Mesothelial cell of epicardium (in vitro differentiated cells): ENCODE data around the gene LEMD1. TPM values are rescaled to one million over a fixed set of nuclear protein-coding genes. Genes with fewer than 3 reads are reported as not detected.

Experiments
- DNase-seq, 2 experiments: peaks; one replicate each; pipeline ENCODE4 v3.0.0; 2021; ENCODE audit warnings: low spot score in 2 of 2; ENCODE audit not compliant: unreplicated experiment in 2 of 2
- H3K27ac Mint-ChIP-seq: 2 replicates; pipeline ENCODE4 v1.8.0; 2021; ENCODE audit warnings: mixed read lengths
- H3K27me3 Mint-ChIP-seq: 2 replicates; pipeline ENCODE4 v1.8.0; 2021; ENCODE audit warnings: low read depth, mixed read lengths
- H3K36me3 Mint-ChIP-seq: 2 replicates; pipeline ENCODE4 v1.8.0; 2021; ENCODE audit warnings: mixed read lengths
- H3K4me1 Mint-ChIP-seq: 2 replicates; pipeline ENCODE4 v1.8.0; 2021; ENCODE audit warnings: mixed read lengths
- H3K4me3 Mint-ChIP-seq: 2 replicates; pipeline ENCODE4 v1.8.0; 2021; ENCODE audit warnings: mild to moderate bottlenecking, moderate library complexity, mixed read lengths
- H3K9me3 Mint-ChIP-seq: 2 replicates; pipeline ENCODE4 v1.8.0; 2021; ENCODE audit warnings: mixed read lengths
- CTCF ChIP-seq: fragments of 200-600 bp; sonication (generic); IDR thresholded peaks from one replicate; pipeline ENCODE4 v1.5.0; 2021; ENCODE audit warnings: antibody characterized with exemption; ENCODE audit not compliant: unreplicated experiment
- total RNA-seq: library from RNA; stranded (reverse); gene quantifications from 3 replicates; pipeline ENCODE4 v1.2.1, GENCODE V29; 2021

Gene LEMD1
- total RNA-seq, 1 donor from 2014 or later: 1.3 TPM

GRCh38 chr1:205356440-205357139 is 65.3 kb downstream of the LEMD1 start, which contains the start of gene KLHDC8A:
Gene KLHDC8A (minus strand): TSS chr1:205356922. CDS start chr1:205343604, 13,318 bp downstream.
- peaks cover 10% of the 10 kb centered on the region for H3K4me1 Mint-ChIP-seq
- TF ChIP-seq CTCF: no peak

GRCh38 chr1:205355075-205355453 is 66.8 kb downstream of the LEMD1 start:
- H3K4me1 Mint-ChIP-seq: peaks cover 22% of the 10 kb centered on the region
- no peaks in the 10 kb centered on the region for H3K9me3 Mint-ChIP-seq
- H3K4me3 Mint-ChIP-seq: no peak overlapping the region
- H3K27me3 Mint-ChIP-seq: peaks cover 11% of the 10 kb centered on the region
- no peaks in the 10 kb centered on the region for H3K36me3 Mint-ChIP-seq
- no peak for TF ChIP-seq CTCF
- no peak overlapping the region for H3K27ac Mint-ChIP-seq
- DNase-seq: no peak

More at GRCh38 chr1:205356440-205357139, 65.3 kb downstream of the LEMD1 start, which contains the start of gene KLHDC8A:
- peaks cover 20% of the 10 kb centered on the region for H3K27me3 Mint-ChIP-seq
- no peaks in the 10 kb centered on the region for H3K36me3 Mint-ChIP-seq
- no peak within 1 kb of the TSS for H3K27ac Mint-ChIP-seq
- H3K4me3 Mint-ChIP-seq: no peak within 1 kb of the TSS
- H3K9me3 Mint-ChIP-seq: no peaks in the 10 kb centered on the region
- DNase-seq: no peak

- Mint-ChIP-seq H3K4me3 (no peak overlapping the region), H3K36me3 (no peaks in the 10 kb centered on the region), H3K27ac (no peak overlapping the region), H3K27me3 (peaks cover 8% of the 10 kb centered on the region), H3K9me3 (no peaks in the 10 kb centered on the region), H3K4me1 (peaks cover 25% of the 10 kb centered on the region)
- TF ChIP-seq CTCF: peak; percentile 91
- peak in 1 of 2 experiments; percentile 59 for DNase-seq
These were observed 67.4 kb downstream of the LEMD1 start for GRCh38 chr1:205354259-205355074.

DNA sequence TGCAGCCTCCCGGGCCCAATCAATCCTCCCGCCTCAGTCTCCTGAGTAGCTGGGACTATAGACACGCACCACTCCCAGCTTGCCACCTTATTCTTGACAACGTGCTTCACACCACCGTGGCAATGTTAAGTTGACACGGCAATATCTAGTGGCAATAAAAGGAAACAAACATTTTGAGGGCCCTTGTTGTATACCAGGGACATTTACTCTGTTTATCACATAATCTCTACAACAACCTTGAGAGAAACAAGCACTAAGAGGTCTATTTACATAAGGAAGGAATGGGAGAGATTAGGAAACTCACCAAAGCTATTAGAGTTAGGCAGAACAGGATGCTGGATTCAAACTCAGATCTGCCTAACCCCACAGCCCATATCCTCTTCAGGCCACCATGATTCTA is 68.2 kb downstream of the LEMD1 start:
- H3K27ac Mint-ChIP-seq: no peak overlapping the region
- H3K36me3 Mint-ChIP-seq: no peaks in the 10 kb centered on the region
- H3K4me1 Mint-ChIP-seq: peaks cover 32% of the 10 kb centered on the region
- no peak for TF ChIP-seq CTCF
- H3K9me3 Mint-ChIP-seq: no peaks in the 10 kb centered on the region
- no peak overlapping the region for H3K4me3 Mint-ChIP-seq
- peaks cover 7% of the 10 kb centered on the region for H3K27me3 Mint-ChIP-seq
- DNase-seq: no peak

DNA sequence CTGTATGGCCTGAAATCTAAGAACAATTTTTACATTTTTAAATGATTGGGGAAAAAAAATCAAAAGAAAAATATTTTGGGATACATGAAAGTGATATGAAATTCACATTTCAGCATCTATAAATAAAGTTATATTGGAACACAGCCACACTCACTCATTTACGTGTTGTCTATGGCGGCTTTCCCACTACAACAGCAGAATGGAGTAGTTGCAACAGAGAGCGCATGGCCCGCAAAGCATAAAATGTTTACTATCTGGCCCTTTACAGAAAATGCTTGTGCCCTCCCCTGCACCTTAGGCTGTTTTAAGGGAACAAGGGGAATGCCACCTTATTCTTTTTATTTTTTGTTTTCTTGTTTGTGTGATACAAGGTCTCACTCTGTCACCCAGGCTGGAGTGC is 68.7 kb downstream of the LEMD1 start:
- H3K4me3 Mint-ChIP-seq: no peak overlapping the region
- H3K27ac Mint-ChIP-seq: no peak overlapping the region
- no peaks in the 10 kb centered on the region for H3K9me3 Mint-ChIP-seq
- peaks cover 7% of the 10 kb centered on the region for H3K27me3 Mint-ChIP-seq
- no peak for TF ChIP-seq CTCF
- peaks cover 33% of the 10 kb centered on the region for H3K4me1 Mint-ChIP-seq
- DNase-seq: no peak
- H3K36me3 Mint-ChIP-seq: no peaks in the 10 kb centered on the region
